BLaER1 treated with 17β-estradiol and CSF1 and Interleukin-3, amounts not matched to agents 10 nM and 100 nM (cell line): ENCODE data around the gene TRAF4.

Source experiments
- H3K27ac ChIP-seq, 11 experiments: shearing (Covaris generic); formaldehyde crosslinking; 2 replicates each; pipeline ENCODE4 v1.8.1; 2022
- H3K27me3 ChIP-seq, 11 experiments: shearing (Covaris generic); formaldehyde crosslinking; 2 replicates each; pipeline ENCODE4 v1.8.1; 2022
- H3K36me3 ChIP-seq, 11 experiments: shearing (Covaris generic); formaldehyde crosslinking; 2 replicates each; pipeline ENCODE4 v1.8.1; 2022
- H3K4me1 ChIP-seq, 10 experiments: shearing (Covaris generic); formaldehyde crosslinking; 2 replicates each; pipeline ENCODE4 v1.8.1; 2022
- H3K4me2 ChIP-seq, 11 experiments: shearing (Covaris generic); formaldehyde crosslinking; 2 replicates each; pipeline ENCODE4 v1.8.1; 2022
- H3K4me3 ChIP-seq, 10 experiments: shearing (Covaris generic); formaldehyde crosslinking; 2 replicates each; pipeline ENCODE4 v1.8.1; 2022
- H3K9ac ChIP-seq, 11 experiments: shearing (Covaris generic); formaldehyde crosslinking; 2 replicates each; pipeline ENCODE4 v1.8.1; 2022
- H3K9me3 ChIP-seq, 11 experiments: shearing (Covaris generic); formaldehyde crosslinking; replicated peaks in 1 of 11; 2 replicates each; pipeline ENCODE4 v1.8.1; 2022
- H4K20me1 ChIP-seq, 11 experiments: shearing (Covaris generic); formaldehyde crosslinking; 2 replicates each; pipeline ENCODE4 v1.8.1; 2022
- Cebpa-rat ChIP-seq, 11 experiments: shearing (Covaris generic); IDR thresholded peaks; 2 replicates each; pipeline ENCODE4 v1.8.1; 2022

The TRAF4 gene

GRCh38 chr17:28740406-28741357, 3.1 kb upstream of the TRAF4 start:
- peaks cover 61 to 70% (median 69%) of the 10 kb centered on the region in 10 experiments for H3K4me1 ChIP-seq
- H3K27ac ChIP-seq, result peak overlapping the region in 10 of 11 experiments; percentile 54 to 95 (median 91); a peak in 19 of 22 replicates
- no peaks in the 10 kb centered on the region for H3K27me3 ChIP-seq
- H3K4me3 ChIP-seq, result peak overlapping the region in 7 of 10 experiments; percentile 34 to 96 (median 42); a peak in 14 of 20 replicates
- H4K20me1 ChIP-seq, result peaks cover 9 to 23% (median 14%) of the 10 kb centered on the region in 11 experiments
- no peak for TF ChIP-seq Cebpa-rat (IDR thresholded peaks at IDR 0.05)
- H3K9ac ChIP-seq, result peak overlapping the region in 9 of 11 experiments; percentile 89 to 98 (median 92); a peak in 18 of 22 replicates
- peaks cover 0 to 35% (median 6%) of the 10 kb centered on the region in 11 experiments; a peak in 14 of 22 replicates for H3K9me3 ChIP-seq
- peak overlapping the region; percentile 92 to 100 (median 98) for H3K4me2 ChIP-seq
- H3K36me3 ChIP-seq, result peaks cover 0 to 3% (median 0%) of the 10 kb centered on the region in 11 experiments; a peak in 3 of 22 replicates

GRCh38 chr17:28741358-28742349, 2.2 kb upstream of the TRAF4 start:
- Histone ChIP-seq H3K27ac (peak overlapping the region; percentile 58 to 95 (median 91); a peak in 21 of 22 replicates), H3K4me1 (peaks cover 71 to 79% (median 79%) of the 10 kb centered on the region in 10 experiments), H3K36me3 (peaks cover 2 to 12% (median 8%) of the 10 kb centered on the region in 11 experiments; a peak in 18 of 22 replicates), H3K9me3 (peaks cover 0 to 35% (median 6%) of the 10 kb centered on the region in 11 experiments; a peak in 14 of 22 replicates), H3K27me3 (no peaks in the 10 kb centered on the region), H3K9ac (peak overlapping the region; percentile 2 to 98 (median 92); a peak in 21 of 22 replicates), H3K4me2 (peak overlapping the region; percentile 92 to 100 (median 98)), H4K20me1 (peaks cover 19 to 32% (median 24%) of the 10 kb centered on the region in 11 experiments), H3K4me3 (peak overlapping the region in 8 of 10 experiments; percentile 30 to 99 (median 86); a peak in 14 of 20 replicates)
- TF ChIP-seq Cebpa-rat (IDR thresholded peaks at IDR 0.05), result peak in 5 of 11 experiments; percentile 15 to 77 (median 31); a peak in 5 of 22 replicates

DNA sequence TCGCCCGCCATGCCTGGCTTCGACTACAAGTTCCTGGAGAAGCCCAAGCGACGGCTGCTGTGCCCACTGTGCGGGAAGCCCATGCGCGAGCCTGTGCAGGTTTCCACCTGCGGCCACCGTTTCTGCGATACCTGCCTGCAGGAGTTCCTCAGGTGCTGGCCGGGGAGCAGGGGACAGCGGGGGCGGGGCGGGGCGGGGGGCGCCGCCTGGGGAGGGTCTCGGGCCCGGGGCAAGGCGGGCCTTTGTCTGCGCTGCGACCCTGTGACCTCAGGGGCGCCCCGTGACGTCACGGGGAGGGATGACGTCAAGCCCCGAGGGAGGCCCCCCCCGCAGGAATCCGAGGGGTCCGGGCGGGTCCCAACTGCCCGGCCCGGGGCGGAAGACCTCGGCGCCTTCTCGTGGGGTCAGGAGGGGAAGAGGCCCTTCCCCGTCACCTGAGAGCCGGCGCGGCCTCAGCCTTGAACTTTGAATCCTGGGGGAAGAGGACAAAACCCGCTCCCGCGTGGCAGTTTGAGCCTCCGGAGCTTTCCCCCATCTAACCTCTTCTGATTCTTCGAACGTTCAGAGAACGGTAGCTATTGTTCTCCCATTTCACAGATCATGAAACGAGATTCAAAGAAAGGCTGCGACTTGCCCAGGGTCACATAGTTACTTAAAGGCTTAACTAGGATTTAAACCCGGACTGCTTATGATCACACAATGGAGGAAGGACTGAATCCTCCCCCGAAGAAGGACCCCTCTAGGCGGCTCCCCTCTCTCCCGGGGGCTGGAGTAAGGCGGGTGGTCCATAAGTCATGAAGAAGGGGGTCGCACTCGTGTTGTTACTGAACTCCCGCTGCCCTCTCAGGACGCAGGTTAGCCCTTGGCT, 527 bp downstream of the TRAF4 start:
- Histone ChIP-seq H3K27ac (peak overlapping the region; percentile 61 to 95 (median 91); a peak in 21 of 22 replicates), H4K20me1 (peaks cover 46 to 59% (median 51%) of the 10 kb centered on the region in 11 experiments), H3K4me2 (peak overlapping the region; percentile 92 to 100 (median 98)), H3K9me3 (peaks cover 0 to 16% (median 0%) of the 10 kb centered on the region in 11 experiments; a peak in 9 of 22 replicates), H3K4me1 (peaks cover 60 to 79% (median 66%) of the 10 kb centered on the region in 10 experiments), H3K9ac (peak overlapping the region; percentile 88 to 98 (median 92)), H3K36me3 (peaks cover 29 to 39% (median 35%) of the 10 kb centered on the region in 11 experiments), H3K27me3 (no peaks in the 10 kb centered on the region), H3K4me3 (peak overlapping the region; percentile 73 to 99 (median 94))
- TF ChIP-seq Cebpa-rat (IDR thresholded peaks at IDR 0.05), result no peak

GRCh38 chr17:28744972-28745785, 1.4 kb downstream of the TRAF4 start:
- TF ChIP-seq Cebpa-rat (IDR thresholded peaks at IDR 0.05), result no peak
- Histone ChIP-seq H3K27me3 (no peaks in the 10 kb centered on the region), H3K9me3 (peaks cover 0 to 8% (median 0%) of the 10 kb centered on the region in 11 experiments; a peak in 7 of 22 replicates), H3K4me3 (peak overlapping the region; percentile 73 to 99 (median 94)), H3K4me1 (peaks cover 55 to 72% (median 62%) of the 10 kb centered on the region in 10 experiments), H3K4me2 (peak overlapping the region; percentile 84 to 100 (median 97)), H3K9ac (peak overlapping the region; percentile 88 to 98 (median 92)), H3K27ac (peak overlapping the region; percentile 61 to 95 (median 91); a peak in 21 of 22 replicates), H4K20me1 (peaks cover 53 to 66% (median 58%) of the 10 kb centered on the region in 11 experiments), H3K36me3 (peaks cover 34 to 45% (median 41%) of the 10 kb centered on the region in 11 experiments)

GRCh38 chr17:28745786-28746411, 2.1 kb downstream of the TRAF4 start:
- Histone ChIP-seq H3K36me3 (peaks cover 40 to 52% (median 48%) of the 10 kb centered on the region in 11 experiments), H3K4me1 (peaks cover 48 to 72% (median 59%) of the 10 kb centered on the region in 10 experiments), H3K4me2 (peak overlapping the region; percentile 84 to 100 (median 97)), H3K9ac (peak overlapping the region; percentile 88 to 98 (median 92)), H3K9me3 (peaks cover 0 to under 1% (median 0%) of the 10 kb centered on the region in 11 experiments; a peak in 1 of 22 replicates), H4K20me1 (peaks cover 60 to 73% (median 65%) of the 10 kb centered on the region in 11 experiments), H3K4me3 (peak overlapping the region; percentile 73 to 99 (median 94)), H3K27me3 (no peaks in the 10 kb centered on the region), H3K27ac (peak overlapping the region in 10 of 11 experiments; percentile 83 to 95 (median 91); a peak in 19 of 22 replicates)
- no peak for TF ChIP-seq Cebpa-rat (IDR thresholded peaks at IDR 0.05)

DNA sequence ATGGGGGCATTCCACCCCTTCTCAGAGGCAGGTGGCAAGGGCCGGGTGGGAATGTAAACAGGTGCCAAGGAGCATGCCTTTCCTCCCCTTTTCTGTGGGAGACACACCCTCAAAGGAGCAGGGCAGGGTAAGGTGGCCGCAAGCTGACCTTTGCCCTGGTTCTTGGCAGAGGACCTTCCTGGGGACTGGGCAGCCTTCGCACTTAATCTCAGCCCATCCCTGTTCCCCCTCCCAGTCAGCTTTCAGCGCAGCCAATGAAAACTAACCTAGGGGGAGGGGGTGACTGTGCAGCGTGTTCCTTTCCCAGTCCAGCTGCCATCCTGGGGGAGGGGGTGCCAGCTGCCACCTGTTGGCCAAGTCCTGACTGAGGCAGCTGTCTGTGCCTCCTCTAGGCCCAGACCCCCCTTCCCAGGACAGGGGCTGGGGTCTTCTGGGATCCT, 2.8 kb downstream of the TRAF4 start:
- Histone ChIP-seq H3K4me1 (peaks cover 43 to 66% (median 53%) of the 10 kb centered on the region in 10 experiments), H4K20me1 (peaks cover 68 to 81% (median 72%) of the 10 kb centered on the region in 11 experiments), H3K36me3 (peaks cover 46 to 60% (median 56%) of the 10 kb centered on the region in 11 experiments), H3K4me3 (peak overlapping the region; percentile 73 to 99 (median 94); a peak in 17 of 20 replicates), H3K4me2 (peak overlapping the region; percentile 84 to 100 (median 97)), H3K27ac (peak overlapping the region in 9 of 11 experiments; percentile 14 to 95 (median 91); a peak in 16 of 22 replicates), H3K9ac (peak overlapping the region; percentile 88 to 98 (median 92)), H3K27me3 (no peaks in the 10 kb centered on the region), H3K9me3 (no peaks in the 10 kb centered on the region)
- TF ChIP-seq Cebpa-rat (IDR thresholded peaks at IDR 0.05), result no peak
